ENCODE results near the gene MOB3A. TPM values are rescaled to one million over a fixed set of nuclear protein-coding genes. Genes with fewer than 3 reads are reported as not detected.
A peak's percentile ranks its signal among the peaks of the same experiment; 100 is the strongest.

Gene MOB3A
- total and polyA plus RNA-seq, 2 of the 13 experiments (the other 11 are each of a cell fraction or from before 2014, with no cell fraction given): 3.5 to 17.8 TPM

DNA sequence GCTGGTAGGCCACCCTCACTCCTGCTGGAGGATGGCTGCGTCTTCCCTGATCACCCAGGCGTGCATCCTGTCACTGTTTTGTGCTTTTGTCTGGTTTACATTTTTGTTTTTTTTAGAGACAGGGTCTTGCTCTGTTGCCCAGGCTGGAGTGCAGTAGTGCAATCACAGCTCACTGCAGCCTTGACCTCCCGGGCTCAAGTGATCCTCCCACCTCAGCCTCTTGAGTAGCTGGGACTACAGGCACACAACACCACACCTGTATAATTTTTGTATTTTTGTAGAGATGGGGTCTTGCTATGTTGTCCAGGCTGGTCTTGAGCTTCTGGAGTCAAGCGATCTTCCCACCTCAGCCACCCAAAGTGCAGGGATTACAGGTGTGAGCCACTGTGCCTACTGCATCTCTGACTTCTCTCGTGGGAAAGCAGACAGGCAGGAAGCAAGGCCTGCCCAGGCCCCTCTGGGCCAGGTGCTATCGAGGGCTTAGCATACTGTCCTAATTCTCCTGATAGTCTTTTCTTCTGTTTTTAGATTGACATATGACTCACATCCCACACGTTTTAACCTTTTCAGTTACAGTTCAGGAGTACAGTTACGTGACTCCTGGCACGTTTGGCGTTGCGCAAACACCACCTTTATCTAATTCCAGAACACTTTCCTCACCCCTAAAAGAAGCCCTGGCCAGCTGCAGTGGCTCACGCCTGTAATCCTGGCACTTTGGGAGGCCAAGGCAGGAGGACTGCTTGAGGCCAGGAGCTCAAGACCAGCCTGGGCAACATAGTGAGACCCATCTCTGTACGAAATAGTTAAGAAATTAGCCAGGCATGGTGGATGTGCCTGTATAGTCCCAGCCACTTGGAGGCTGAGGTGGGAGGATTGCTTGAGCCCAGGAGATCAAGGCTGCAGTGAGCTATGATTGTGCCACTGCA is 9.2 kb downstream of the MOB3A start (continued):
- TF ChIP-seq, protein P1, sequence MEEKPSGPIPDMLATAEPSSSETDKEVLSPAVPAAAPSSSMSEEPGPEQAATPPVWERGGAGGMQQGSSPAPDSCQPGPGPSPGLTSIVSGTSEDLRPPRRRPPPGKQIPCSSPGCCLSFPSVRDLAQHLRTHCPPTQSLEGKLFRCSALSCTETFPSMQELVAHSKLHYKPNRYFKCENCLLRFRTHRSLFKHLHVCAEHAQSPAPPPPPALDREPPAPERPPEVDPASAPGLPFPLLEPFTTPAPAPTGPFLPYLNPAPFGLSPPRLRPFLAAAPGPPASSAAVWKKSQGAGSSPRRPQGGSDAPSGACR (CRISPR knock-in tag; IDR thresholded peaks at IDR 0.05): peak; percentile 82
- TF ChIP-seq RXRB (CRISPR knock-in tag; IDR thresholded peaks at IDR 0.05; ENCODE audit: borderline replicate concordance): peak; percentile 94
- TF ChIP-seq, protein P2, sequence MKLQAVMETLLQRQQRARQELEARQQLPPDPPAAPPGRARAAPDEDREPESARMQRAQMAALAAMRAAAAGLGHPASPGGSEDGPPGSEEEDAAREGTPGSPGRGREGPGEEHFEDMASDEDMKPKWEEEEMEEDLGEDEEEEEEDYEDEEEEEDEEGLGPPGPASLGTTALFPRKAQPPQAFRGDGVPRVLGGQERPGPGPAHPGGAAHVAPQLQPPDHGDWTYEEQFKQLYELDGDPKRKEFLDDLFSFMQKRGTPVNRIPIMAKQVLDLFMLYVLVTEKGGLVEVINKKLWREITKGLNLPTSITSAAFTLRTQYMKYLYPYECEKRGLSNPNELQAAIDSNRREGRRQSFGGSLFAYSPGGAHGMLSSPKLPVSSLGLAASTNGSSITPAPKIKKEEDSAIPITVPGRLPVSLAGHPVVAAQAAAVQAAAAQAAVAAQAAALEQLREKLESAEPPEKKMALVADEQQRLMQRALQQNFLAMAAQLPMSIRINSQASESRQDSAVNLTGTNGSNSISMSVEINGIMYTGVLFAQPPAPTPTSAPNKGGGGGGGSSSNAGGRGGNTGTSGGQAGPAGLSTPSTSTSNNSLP (IDR thresholded peaks at IDR 0.05; ENCODE audit: low read depth, low read length): peak; percentile 27; the same call in 1 of the 2 replicates
- TF ChIP-seq FOSL2 (CRISPR knock-in tag; IDR thresholded peaks at IDR 0.05): peak; percentile 96
- TF ChIP-seq, protein P3, sequence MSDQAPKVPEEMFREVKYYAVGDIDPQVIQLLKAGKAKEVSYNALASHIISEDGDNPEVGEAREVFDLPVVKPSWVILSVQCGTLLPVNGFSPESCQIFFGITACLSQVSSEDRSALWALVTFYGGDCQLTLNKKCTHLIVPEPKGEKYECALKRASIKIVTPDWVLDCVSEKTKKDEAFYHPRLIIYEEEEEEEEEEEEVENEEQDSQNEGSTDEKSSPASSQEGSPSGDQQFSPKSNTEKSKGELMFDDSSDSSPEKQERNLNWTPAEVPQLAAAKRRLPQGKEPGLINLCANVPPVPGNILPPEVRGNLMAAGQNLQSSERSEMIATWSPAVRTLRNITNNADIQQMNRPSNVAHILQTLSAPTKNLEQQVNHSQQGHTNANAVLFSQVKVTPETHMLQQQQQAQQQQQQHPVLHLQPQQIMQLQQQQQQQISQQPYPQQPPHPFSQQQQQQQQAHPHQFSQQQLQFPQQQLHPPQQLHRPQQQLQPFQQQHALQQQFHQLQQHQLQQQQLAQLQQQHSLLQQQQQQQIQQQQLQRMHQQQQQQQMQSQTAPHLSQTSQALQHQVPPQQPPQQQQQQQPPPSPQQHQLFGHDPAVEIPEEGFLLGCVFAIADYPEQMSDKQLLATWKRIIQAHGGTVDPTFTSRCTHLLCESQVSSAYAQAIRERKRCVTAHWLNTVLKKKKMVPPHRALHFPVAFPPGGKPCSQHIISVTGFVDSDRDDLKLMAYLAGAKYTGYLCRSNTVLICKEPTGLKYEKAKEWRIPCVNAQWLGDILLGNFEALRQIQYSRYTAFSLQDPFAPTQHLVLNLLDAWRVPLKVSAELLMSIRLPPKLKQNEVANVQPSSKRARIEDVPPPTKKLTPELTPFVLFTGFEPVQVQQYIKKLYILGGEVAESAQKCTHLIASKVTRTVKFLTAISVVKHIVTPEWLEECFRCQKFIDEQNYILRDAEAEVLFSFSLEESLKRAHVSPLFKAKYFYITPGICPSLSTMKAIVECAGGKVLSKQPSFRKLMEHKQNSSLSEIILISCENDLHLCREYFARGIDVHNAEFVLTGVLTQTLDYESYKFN (CRISPR knock-in tag; conservative IDR thresholded peaks at IDR 0.05): peak; percentile 91
- peak; percentile 86 for TF ChIP-seq TRIM24 (CRISPR knock-in tag; IDR thresholded peaks at IDR 0.05)
- TF ChIP-seq AHR (CRISPR knock-in tag; IDR thresholded peaks at IDR 0.05): peak; percentile 26; the same call in 1 of the 2 replicates
- peak; percentile 87 for TF ChIP-seq SAP130 (CRISPR knock-in tag; IDR thresholded peaks at IDR 0.05; ENCODE audit: low read depth)
- TF ChIP-seq NFATC3 (CRISPR knock-in tag; IDR thresholded peaks at IDR 0.05): 0 out of 2 replicates have a peak, but pooled peaks have one; percentile 22
- TF ChIP-seq ARNT (IDR thresholded peaks at IDR 0.05): peak; percentile 95; the same call in 1 of the 2 replicates
- TF ChIP-seq YEATS4 (CRISPR knock-in tag; IDR thresholded peaks at IDR 0.05; ENCODE audit: borderline replicate concordance): peak; percentile 82; the same call in 1 of the 2 replicates
- peak; percentile 51; the same call in 1 of the 2 replicates for TF ChIP-seq ZSCAN22 (CRISPR knock-in tag; IDR thresholded peaks at IDR 0.05)
- peak; percentile 95 for TF ChIP-seq ZNF230 (CRISPR knock-in tag; IDR thresholded peaks at IDR 0.05)
- peak; percentile 76 for TF ChIP-seq ZNF543 (CRISPR knock-in tag; IDR thresholded peaks at IDR 0.05)
- TF ChIP-seq ZNF7 (CRISPR knock-in tag; IDR thresholded peaks at IDR 0.05): peak; percentile 34; the same call in 1 of the 2 replicates
- TF ChIP-seq POLR2G (IDR thresholded peaks at IDR 0.05; ENCODE audit: low read depth, low read length): peak; percentile 14; the same call in 1 of the 2 replicates
- peak; percentile 76; the same call in 1 of the 2 replicates for TF ChIP-seq ZNF33B (CRISPR knock-in tag; IDR thresholded peaks at IDR 0.05)
- peak; percentile 67 for TF ChIP-seq ZNF501 (CRISPR knock-in tag; IDR thresholded peaks at IDR 0.05)
- TF ChIP-seq ZNF292 (CRISPR knock-in tag; IDR thresholded peaks at IDR 0.05; ENCODE audit: borderline replicate concordance, low read depth): peak; percentile 65; the same call in 1 of the 2 replicates
- TF ChIP-seq EEA1 (CRISPR knock-in tag; IDR thresholded peaks at IDR 0.05; ENCODE audit: borderline replicate concordance): peak; percentile 62; the same call in 1 of the 2 replicates
- TF ChIP-seq JUND (CRISPR knock-in tag; IDR thresholded peaks at IDR 0.05): peak; percentile 91
- TF ChIP-seq ZEB1 (IDR thresholded peaks at IDR 0.05; ENCODE audit: insufficient replicate concordance, low read depth): peak; percentile 77
- TF ChIP-seq MEIS2 (CRISPR knock-in tag; IDR thresholded peaks at IDR 0.05): peak; percentile 75; the same call in 1 of the 2 replicates

Measured in HepG2 (cell line).